Measurements from ENCODE around the gene PDZRN3. TPM values are rescaled to one million over a fixed set of nuclear protein-coding genes. Genes with fewer than 3 reads are reported as not detected.

Gene PDZRN3
- total and polyA plus RNA-seq, 2 experiments from 2014 or later = 22.3 to 35.6 TPM

GRCh38 chr3:73404435-73404834 lies 220.3 kb downstream of the PDZRN3 start:
- Histone ChIP-seq H3K9me2 (ENCODE audit: insufficient read depth) (no peaks in the 10 kb centered on the region), H3K27ac (no peak overlapping the region), H2AFZ (no peak overlapping the region), H3K79me2 (ENCODE audit: insufficient read depth) (peaks cover 40% of the 10 kb centered on the region), H4K20me1 (ENCODE audit: insufficient read depth) (no peaks in the 10 kb centered on the region), H3K9ac (no peak overlapping the region), H3F3A (ENCODE audit: insufficient read depth) (peaks cover 36% of the 10 kb centered on the region), H3K9me3 (ENCODE audit: low read depth) (no peaks in the 10 kb centered on the region), H3K36me3 (ENCODE audit: low read depth) (peaks cover 3% of the 10 kb centered on the region; the same call in 1 of the 2 replicates), H3K4me2 (ENCODE audit: unreplicated experiment) (no peak overlapping the region), H3K4me3 (no peak overlapping the region), H3K4me1 (ENCODE audit: insufficient read depth) (peaks cover 58% of the 10 kb centered on the region), H3K27me3 (replicated peaks; ENCODE audit: insufficient read depth) (no peaks in the 10 kb centered on the region)
- WGBS, 2 experiments (ENCODE audit: low coverage in 1 of 2, low lambda C conversion rate in 2 of 2, missing lambda C conversion rate in 2 of 2) = 95 to 96% methylated on average over 5 of the region's 5 CpGs
- in situ Hi-C loops (cut with MboI) = no loop called here
- TF ChIP-seq EZH2 (IDR thresholded peaks at IDR 0.05; ENCODE audit: insufficient read depth, poor library complexity, severe bottlenecking) (no peak), EZH2phosphoT487 (IDR thresholded peaks at IDR 0.05; ENCODE audit: insufficient read depth, low read depth) (no peak)
- DNase-seq = no peak

GRCh38 chr3:73403444-73403843 lies 221.3 kb downstream of the PDZRN3 start:
- no peaks in the 10 kb centered on the region for H3K9me3 ChIP-seq (ENCODE audit: low read depth)
- peaks cover 3% of the 10 kb centered on the region; the same call in 1 of the 2 replicates for H3K36me3 ChIP-seq (ENCODE audit: low read depth)
- H3K9me2 ChIP-seq (ENCODE audit: insufficient read depth) = no peaks in the 10 kb centered on the region
- H3K4me1 ChIP-seq (ENCODE audit: insufficient read depth) = peaks cover 57% of the 10 kb centered on the region
- H3K79me2 ChIP-seq (ENCODE audit: insufficient read depth) = peaks cover 38% of the 10 kb centered on the region
- no peak overlapping the region for H3K4me2 ChIP-seq (ENCODE audit: unreplicated experiment)
- no peak for DNase-seq
- no peaks in the 10 kb centered on the region for H4K20me1 ChIP-seq (ENCODE audit: insufficient read depth)
- no peaks in the 10 kb centered on the region for H3K27me3 ChIP-seq (replicated peaks; ENCODE audit: insufficient read depth)
- H2AFZ ChIP-seq = no peak overlapping the region
- peaks cover 29% of the 10 kb centered on the region for H3F3A ChIP-seq (ENCODE audit: insufficient read depth)
- H3K4me3 ChIP-seq = no peak overlapping the region
- no peak overlapping the region for H3K9ac ChIP-seq
- H3K27ac ChIP-seq = no peak overlapping the region
- WGBS, 2 experiments (ENCODE audit: low coverage in 1 of 2, low lambda C conversion rate in 2 of 2, missing lambda C conversion rate in 2 of 2) = 85 to 89% methylated on average over 3 of the region's 3 CpGs
- TF ChIP-seq EZH2 (IDR thresholded peaks at IDR 0.05; ENCODE audit: insufficient read depth, poor library complexity, severe bottlenecking) (no peak), EZH2phosphoT487 (IDR thresholded peaks at IDR 0.05; ENCODE audit: insufficient read depth, low read depth) (no peak)
- in situ Hi-C loops (cut with MboI) = no loop called here

- H3K27ac ChIP-seq = peak overlapping the region; percentile 41
- in situ Hi-C loops (cut with MboI) = no loop called here
- no peaks in the 10 kb centered on the region for H3K9me3 ChIP-seq (ENCODE audit: low read depth)
- H3K4me1 ChIP-seq (ENCODE audit: insufficient read depth) = peaks cover 42% of the 10 kb centered on the region
- no peaks in the 10 kb centered on the region for H4K20me1 ChIP-seq (ENCODE audit: insufficient read depth)
- H3K79me2 ChIP-seq (ENCODE audit: insufficient read depth) = peaks cover 21% of the 10 kb centered on the region; the same call in 1 of the 2 replicates
- no peaks in the 10 kb centered on the region for H3K9me2 ChIP-seq (ENCODE audit: insufficient read depth)
- peak overlapping the region; percentile 18 for H3K4me2 ChIP-seq (ENCODE audit: unreplicated experiment)
- no peaks in the 10 kb centered on the region for H3K27me3 ChIP-seq (replicated peaks; ENCODE audit: insufficient read depth)
- peaks cover 24% of the 10 kb centered on the region for H3F3A ChIP-seq (ENCODE audit: insufficient read depth)
- WGBS, 2 experiments (ENCODE audit: low coverage in 1 of 2, low lambda C conversion rate in 2 of 2, missing lambda C conversion rate in 2 of 2) = 53 to 58% methylated on average over 7 of the region's 7 CpGs
- H3K36me3 ChIP-seq (ENCODE audit: low read depth) = peaks cover 3% of the 10 kb centered on the region; the same call in 1 of the 2 replicates
- TF ChIP-seq EZH2 (IDR thresholded peaks at IDR 0.05; ENCODE audit: insufficient read depth, poor library complexity, severe bottlenecking) (no peak), EZH2phosphoT487 (IDR thresholded peaks at IDR 0.05; ENCODE audit: insufficient read depth, low read depth) (no peak)
- H3K4me3 ChIP-seq = no peak overlapping the region
- H2AFZ ChIP-seq = no peak overlapping the region
- H3K9ac ChIP-seq = no peak overlapping the region
- peak; percentile 10 for DNase-seq
These were observed 223.0 kb downstream of the PDZRN3 start for GRCh38 chr3:73401616-73402279.

- peak overlapping the region; percentile 18 for H3K4me2 ChIP-seq (ENCODE audit: unreplicated experiment)
- no peak overlapping the region for H3K9ac ChIP-seq
- H3F3A ChIP-seq (ENCODE audit: insufficient read depth) = peaks cover 24% of the 10 kb centered on the region
- no peaks in the 10 kb centered on the region for H4K20me1 ChIP-seq (ENCODE audit: insufficient read depth)
- no peaks in the 10 kb centered on the region for H3K27me3 ChIP-seq (replicated peaks; ENCODE audit: insufficient read depth)
- H3K36me3 ChIP-seq (ENCODE audit: low read depth) = peaks cover 7% of the 10 kb centered on the region; the same call in 1 of the 2 replicates
- H3K27ac ChIP-seq = peak overlapping the region; percentile 41
- H3K9me2 ChIP-seq (ENCODE audit: insufficient read depth) = no peaks in the 10 kb centered on the region
- DNase-seq = peak; percentile 79
- no peak overlapping the region for H3K4me3 ChIP-seq
- no peaks in the 10 kb centered on the region for H3K9me3 ChIP-seq (ENCODE audit: low read depth)
- 24 to 30% methylated on average over 6 of the region's 6 CpGs for WGBS, 2 experiments (ENCODE audit: low coverage in 1 of 2, low lambda C conversion rate in 2 of 2, missing lambda C conversion rate in 2 of 2)
- H2AFZ ChIP-seq = no peak overlapping the region
- TF ChIP-seq EZH2 (IDR thresholded peaks at IDR 0.05; ENCODE audit: insufficient read depth, poor library complexity, severe bottlenecking) = no peak
- TF ChIP-seq EZH2phosphoT487 (IDR thresholded peaks at IDR 0.05; ENCODE audit: insufficient read depth, low read depth) = no peak
- in situ Hi-C loops (cut with MboI) = no loop called here
- H3K79me2 ChIP-seq (ENCODE audit: insufficient read depth) = peaks cover 20% of the 10 kb centered on the region; the same call in 1 of the 2 replicates
- H3K4me1 ChIP-seq (ENCODE audit: insufficient read depth) = peaks cover 35% of the 10 kb centered on the region
These were observed 223.7 kb downstream of the PDZRN3 start for GRCh38 chr3:73401059-73401458.
